Cardiac septum (tissue), 1 donor: ENCODE results near the gene KCNH5. TPM values are rescaled to one million over a fixed set of nuclear protein-coding genes. Genes with fewer than 3 reads are reported as not detected.
"Not testable (repeated sequence)": the region's sequence is repeated elsewhere in the genome, so short reads cannot be mapped to it uniquely, and the experiment has no call there.

Experiments used
- DNase-seq: peaks from one replicate; pipeline ENCODE4 v3.0.0-alpha.2; 2020; ENCODE audit warnings: low spot score
- intact Hi-C: fragments of 100-400 bp; cut with DNase I; formaldehyde crosslinking; loops from one replicate; pipeline ENCODE4 v1.14.0; 2022
- total RNA-seq: library from RNA; stranded (reverse); fragmentation: NEBNext Ultra II Directional; extraction: Animal tissue kit (Norgen Biotek cat#: 25700); gene quantifications from one replicate; pipeline ENCODE4 v1.2.1, GENCODE V29; 2021
- donor health status: DM: no; HTN: no; CAD: no.

Gene KCNH5
- total RNA-seq, 1 donor from 2014 or later, result not detected

GRCh38 chr14:62777510-62777909 is 267.7 kb downstream of the KCNH5 start:
- no peak for DNase-seq
- intact Hi-C loops, result no loop called here

DNA sequence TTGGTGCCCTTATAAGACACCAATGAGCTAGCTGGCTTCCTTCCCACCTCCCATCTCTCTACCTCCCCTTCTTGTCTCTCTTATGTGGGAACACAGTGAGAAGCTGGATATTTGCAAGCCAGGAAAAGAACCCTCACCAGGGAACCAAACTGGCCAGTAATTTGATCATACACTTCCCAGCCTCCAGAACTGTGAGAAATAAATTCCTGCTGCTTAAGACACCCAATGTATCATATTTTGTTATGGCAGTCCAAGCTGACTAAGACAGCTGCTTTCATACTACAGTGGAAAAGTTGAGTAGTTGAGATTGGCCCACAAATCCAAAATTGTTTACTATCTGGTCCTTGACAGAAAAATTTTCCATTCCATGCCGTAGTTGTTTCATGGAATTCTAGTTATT is 269.0 kb downstream of the KCNH5 start:
- no peak for DNase-seq
- intact Hi-C loops, result no loop called here

DNA sequence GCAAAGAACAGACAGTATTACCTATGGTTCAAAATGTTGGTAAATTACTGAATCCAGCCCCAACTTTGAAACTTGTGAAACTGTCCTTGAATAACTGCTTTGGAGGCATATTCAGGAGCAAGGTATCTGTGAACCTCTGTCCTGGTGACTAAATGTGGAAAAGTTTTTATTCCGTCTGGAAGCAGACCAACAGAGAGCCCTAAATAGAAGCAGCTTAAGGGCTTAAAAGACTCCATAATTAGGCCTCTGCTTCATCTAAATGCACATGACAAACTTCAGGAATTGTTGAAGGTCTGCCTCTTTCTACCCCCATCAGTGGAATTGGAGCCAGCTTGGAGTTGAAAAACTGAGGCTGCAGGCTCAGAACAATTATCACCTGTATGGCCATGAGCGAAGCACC is 276.5 kb downstream of the KCNH5 start:
- DNase-seq, result no peak
- intact Hi-C loops, result no loop called here

GRCh38 chr14:62763951-62764350 is 281.3 kb downstream of the KCNH5 start:
- intact Hi-C loops, result no loop called here
- no peak for DNase-seq

- DNase-seq, result no peak
- intact Hi-C loops, result no loop called here
Measured at GRCh38 chr14:62759796-62760195, 285.5 kb downstream of the KCNH5 start.

DNA sequence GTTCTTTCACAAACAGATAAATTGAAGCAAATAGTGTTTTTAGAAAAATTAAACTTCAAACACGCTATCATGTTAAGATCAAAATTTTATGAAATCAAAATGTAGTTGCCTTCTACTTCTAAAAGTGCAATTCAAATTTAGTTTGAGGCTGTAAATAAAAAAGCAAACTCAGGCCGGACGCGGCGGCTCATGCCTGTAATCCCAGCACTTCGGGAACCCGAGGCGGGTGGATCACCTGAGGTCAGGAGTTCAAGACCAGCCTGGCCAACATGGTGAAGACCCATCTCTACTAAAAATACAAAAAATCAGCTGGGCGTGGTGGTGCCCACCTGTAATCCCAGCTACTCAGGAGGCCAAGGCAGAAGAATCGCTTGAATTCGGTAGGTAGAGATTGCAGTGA is 298.4 kb downstream of the KCNH5 start:
- DNase-seq, intact Hi-C loops: not testable (repeated sequence)

GRCh38 chr14:62745496-62745895 is 299.8 kb downstream of the KCNH5 start:
- intact Hi-C loops, result no loop called here
- no peak for DNase-seq

GRCh38 chr14:62743560-62743959 is 301.7 kb downstream of the KCNH5 start:
- no peak for DNase-seq
- intact Hi-C loops, result no loop called here

- intact Hi-C loops, result no loop called here
- no peak for DNase-seq
Measured at GRCh38 chr14:62743118-62743517, 302.1 kb downstream of the KCNH5 start.

DNA sequence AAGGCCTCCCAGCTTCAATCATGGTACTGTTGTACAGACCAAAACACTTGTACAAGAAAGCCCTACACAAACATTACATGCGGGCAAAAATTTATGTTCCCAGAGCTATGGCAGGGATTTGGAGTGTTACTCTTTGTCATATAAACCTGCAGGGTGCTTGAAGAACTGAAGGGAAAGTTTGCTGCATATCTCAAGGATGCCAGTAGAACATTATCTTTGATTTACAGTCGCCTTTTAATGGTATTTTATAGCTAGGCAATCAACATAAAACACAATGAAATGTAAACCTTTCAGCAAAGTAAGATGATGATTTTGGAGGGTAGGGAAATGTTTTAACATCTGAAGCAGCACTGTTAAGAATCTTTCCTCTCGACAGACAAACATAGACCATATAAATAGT is 305.6 kb downstream of the KCNH5 start:
- intact Hi-C loops, result no loop called here
- no peak for DNase-seq

- no peak for DNase-seq
- intact Hi-C loops, result no loop called here
Measured at GRCh38 chr14:62736048-62737043, 308.9 kb downstream of the KCNH5 start.

DNA sequence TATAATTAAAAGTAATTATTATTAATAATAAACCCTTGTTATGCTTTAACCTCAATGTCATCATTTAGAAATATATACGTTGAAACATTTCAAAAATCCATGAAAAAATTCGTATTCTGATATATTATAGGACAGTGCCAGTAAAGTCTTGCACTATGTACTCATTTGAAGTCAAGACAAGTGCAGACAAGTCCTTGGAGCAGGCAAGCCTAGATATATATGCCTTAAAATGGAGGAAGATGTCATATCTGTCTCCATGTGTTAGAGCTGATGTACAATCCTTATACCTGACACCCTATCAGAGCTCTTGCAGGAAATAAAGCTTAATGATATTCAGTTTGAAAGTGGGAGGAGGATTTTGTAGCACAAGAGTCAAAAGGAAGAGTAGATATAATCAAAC is 310.4 kb downstream of the KCNH5 start:
- intact Hi-C loops, result no loop called here
- DNase-seq, result no peak

- no peak for DNase-seq
Measured at GRCh38 chr14:62722406-62722805, 322.9 kb downstream of the KCNH5 start.

GRCh38 chr14:62718629-62719028 is 326.6 kb downstream of the KCNH5 start:
- intact Hi-C loops, result no loop called here

More at GRCh38 chr14:62722406-62722805, 322.9 kb downstream of the KCNH5 start:
- intact Hi-C loops, result no loop called here

GRCh38 chr14:62711351-62712023 is 333.8 kb downstream of the KCNH5 start:
- no peak for DNase-seq
- intact Hi-C loops, result no loop called here

More at GRCh38 chr14:62718629-62719028, 326.6 kb downstream of the KCNH5 start:
- DNase-seq, result no peak

GRCh38 chr14:62710811-62711210 is 334.4 kb downstream of the KCNH5 start:
- DNase-seq, result no peak
- intact Hi-C loops, result no loop called here

GRCh38 chr14:62709773-62710172 is 335.5 kb downstream of the KCNH5 start:
- intact Hi-C loops, result no loop called here
- no peak for DNase-seq

DNA sequence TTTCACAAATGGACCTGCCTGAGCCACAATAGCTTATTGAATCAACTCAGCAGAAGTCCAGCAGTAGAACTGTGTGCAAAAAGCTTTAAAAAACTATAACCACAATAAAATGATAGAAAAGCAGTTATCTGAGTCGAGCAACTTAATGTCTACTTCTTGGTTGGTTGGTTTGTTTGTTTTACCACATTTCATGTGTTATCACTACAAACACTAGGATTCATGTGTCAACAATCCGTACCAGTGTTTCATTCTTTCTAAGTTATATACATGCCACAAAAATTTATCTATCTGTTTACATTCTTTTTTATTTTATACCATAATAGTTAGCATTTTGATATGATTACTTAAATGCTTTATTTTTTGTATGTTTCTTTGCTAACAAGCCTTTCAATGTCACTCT is 339.0 kb downstream of the KCNH5 start:
- no peak for DNase-seq
- intact Hi-C loops, result no loop called here

GRCh38 chr14:62697461-62697860 is 347.8 kb downstream of the KCNH5 start:
- no peak for DNase-seq
- intact Hi-C loops, result no loop called here

DNA sequence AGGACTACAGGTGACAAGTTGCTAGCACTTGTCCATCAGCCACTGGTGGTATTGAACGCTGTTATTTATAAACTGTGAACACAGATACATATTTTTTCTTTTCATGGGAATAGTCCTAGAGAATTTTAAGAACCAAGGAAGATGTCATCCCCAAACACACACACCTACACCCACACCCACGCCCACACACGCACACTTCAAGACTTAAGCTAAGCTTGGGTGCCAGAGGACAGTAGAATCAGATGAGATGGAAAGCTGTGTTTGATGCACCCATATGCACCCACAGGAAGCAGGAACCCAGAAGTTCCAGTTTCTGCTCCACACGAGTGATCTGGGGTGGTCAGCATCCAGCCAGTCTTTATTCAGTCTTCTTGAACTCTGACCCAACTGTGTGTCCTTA is 348.3 kb downstream of the KCNH5 start:
- intact Hi-C loops, result no loop called here
- DNase-seq, result no peak
